WI38 (cell line): ENCODE results near the gene INSIG2.

ENCODE experiments used
- H3K4me3 ChIP-seq: 2 replicates; pipeline ENCODE4 v1.5.1; 2011; ENCODE audit warnings: low read depth, mild to moderate bottlenecking, control low read depth, low read length
- TF ChIP-seq, protein P1 (sequence below): IDR thresholded peaks from 2 replicates; pipeline ENCODE4 v1.5.1; 2012; ENCODE audit warnings: low read depth, mild to moderate bottlenecking, control low read depth, low read length

The INSIG2 gene

DNA sequence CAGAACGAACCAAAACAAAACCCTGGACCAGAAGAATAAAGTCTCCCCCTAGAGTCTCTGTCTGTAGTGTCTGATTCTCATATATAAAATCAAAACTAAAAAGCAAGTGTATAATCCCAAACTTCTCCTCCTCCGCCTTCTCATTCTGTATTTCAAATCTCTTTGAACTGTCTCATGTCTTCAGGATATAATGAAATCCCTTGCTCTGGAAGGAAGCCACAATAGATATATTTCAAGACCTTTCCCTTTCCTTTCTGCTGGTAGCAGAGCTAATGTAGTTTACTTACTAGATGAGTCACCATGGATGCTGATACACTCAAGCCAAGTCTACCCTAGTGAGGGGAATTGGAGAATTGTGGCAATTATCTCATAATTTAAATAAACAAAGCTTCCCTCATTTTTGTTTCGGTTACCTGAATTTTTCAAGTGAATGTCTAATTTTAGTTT lies 40.9 kb upstream of the INSIG2 start:
- TF ChIP-seq, protein P1, sequence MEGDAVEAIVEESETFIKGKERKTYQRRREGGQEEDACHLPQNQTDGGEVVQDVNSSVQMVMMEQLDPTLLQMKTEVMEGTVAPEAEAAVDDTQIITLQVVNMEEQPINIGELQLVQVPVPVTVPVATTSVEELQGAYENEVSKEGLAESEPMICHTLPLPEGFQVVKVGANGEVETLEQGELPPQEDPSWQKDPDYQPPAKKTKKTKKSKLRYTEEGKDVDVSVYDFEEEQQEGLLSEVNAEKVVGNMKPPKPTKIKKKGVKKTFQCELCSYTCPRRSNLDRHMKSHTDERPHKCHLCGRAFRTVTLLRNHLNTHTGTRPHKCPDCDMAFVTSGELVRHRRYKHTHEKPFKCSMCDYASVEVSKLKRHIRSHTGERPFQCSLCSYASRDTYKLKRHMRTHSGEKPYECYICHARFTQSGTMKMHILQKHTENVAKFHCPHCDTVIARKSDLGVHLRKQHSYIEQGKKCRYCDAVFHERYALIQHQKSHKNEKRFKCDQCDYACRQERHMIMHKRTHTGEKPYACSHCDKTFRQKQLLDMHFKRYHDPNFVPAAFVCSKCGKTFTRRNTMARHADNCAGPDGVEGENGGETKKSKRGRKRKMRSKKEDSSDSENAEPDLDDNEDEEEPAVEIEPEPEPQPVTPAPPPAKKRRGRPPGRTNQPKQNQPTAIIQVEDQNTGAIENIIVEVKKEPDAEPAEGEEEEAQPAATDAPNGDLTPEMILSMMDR, result no peak
- H3K4me3 ChIP-seq, result no peak overlapping the region

DNA sequence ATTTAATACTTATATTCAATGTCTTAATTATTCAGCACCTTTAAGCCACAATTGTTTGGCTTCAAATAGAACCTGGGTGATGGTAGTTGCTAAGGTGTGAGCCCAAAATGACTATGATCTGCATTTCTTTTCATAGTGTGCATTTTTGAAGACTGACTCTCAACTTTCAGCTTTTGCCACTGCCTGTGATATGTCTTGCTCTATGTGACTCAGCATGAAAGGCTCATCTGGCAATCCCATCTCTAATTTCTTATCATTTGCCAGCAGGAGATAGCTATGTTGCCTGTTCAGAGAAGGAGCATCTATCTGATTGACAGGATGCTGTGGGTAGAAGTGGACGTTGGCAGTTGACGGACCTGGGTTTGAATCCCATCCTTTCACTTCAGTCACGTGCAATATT lies 39.9 kb upstream of the INSIG2 start:
- H3K4me3 ChIP-seq, result no peak overlapping the region
- TF ChIP-seq, protein P1, result no peak

DNA sequence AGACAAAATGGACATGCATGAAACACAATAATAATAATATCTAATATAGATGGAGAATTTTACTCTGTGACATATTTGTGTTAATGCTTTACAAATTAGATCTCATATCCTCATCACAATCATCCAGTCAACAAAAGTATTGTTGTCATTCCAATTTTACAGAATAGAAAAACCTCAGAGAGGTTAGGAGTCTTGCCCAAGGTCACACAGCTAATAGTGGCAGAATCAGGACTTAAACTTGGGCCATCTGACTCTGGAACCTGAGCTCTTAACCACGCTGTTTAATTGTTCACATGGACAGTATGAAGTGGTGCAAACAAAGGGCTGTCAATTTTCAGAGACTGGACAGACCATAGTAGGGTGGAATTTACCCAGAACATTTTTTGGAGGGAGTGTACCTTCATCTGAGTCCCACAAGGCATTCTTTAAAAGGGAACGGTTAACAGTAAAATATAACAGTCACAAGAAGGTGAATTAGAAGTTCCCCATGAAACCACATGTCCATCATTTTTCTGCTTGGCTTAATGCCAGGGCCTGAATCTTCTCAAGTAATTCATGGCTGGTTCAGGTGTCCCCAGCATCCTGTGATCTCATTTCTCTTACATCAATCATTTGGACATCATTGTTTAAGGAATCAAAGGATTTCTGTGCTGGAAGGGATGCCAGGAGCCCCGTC lies 39.0 kb upstream of the INSIG2 start:
- TF ChIP-seq, protein P1, result no peak
- no peak overlapping the region for H3K4me3 ChIP-seq

DNA sequence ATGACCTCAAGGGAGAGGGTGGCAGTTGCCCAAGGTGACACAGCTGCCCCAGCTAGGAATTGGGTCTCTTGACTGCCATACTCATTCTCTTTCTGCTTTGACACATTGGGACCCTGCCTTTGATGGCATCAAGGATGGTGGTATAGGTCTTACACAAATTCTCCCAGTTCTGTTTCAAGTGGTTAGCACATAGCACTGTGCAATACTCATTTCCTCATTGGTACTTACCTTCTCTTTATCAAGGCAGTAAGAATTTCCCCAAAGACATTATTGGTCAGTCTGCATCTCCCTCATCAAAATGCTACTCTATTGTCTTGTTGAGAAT lies 38.5 kb upstream of the INSIG2 start:
- TF ChIP-seq, protein P1, result no peak
- no peak overlapping the region for H3K4me3 ChIP-seq

DNA sequence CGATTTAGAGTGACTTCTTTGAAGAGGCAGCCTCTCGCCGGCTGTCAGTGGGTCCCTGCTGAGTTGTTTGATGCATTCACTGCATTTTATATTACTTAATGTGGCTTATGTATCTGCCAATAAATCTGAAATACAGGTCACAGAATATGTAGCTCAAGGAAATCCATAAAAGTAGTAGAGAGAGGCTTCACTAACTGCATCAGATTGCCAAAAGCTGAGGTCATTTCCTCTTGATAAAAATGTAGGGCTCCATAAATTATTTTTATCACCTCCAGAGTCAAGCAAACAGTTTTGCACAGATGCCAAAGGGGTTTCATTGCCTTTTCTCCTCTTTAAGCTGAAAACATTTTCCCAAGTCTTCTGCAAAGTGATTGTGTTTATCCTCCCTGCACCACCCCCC lies 37.9 kb upstream of the INSIG2 start:
- no peak overlapping the region for H3K4me3 ChIP-seq
- TF ChIP-seq, protein P1, result no peak

DNA sequence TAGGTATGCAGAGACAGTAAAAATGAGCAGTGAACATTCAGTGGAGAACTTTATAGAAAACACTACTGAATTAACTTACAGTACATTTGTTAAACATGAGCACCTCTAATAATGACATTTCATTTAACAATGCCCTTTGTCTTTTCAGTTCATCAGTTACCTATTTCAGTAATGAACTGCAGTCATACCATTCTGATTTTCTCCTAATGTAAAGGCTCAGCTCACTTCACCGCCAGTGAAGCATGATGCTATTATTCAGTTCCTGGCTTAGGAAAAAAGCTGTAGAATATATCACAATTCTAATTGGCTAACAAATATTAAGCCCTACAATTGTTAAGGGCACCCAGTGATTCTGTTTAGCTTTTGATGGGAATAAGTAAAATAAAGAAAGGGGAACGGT lies 37.3 kb upstream of the INSIG2 start:
- TF ChIP-seq, protein P1, result no peak
- H3K4me3 ChIP-seq, result no peak overlapping the region

DNA sequence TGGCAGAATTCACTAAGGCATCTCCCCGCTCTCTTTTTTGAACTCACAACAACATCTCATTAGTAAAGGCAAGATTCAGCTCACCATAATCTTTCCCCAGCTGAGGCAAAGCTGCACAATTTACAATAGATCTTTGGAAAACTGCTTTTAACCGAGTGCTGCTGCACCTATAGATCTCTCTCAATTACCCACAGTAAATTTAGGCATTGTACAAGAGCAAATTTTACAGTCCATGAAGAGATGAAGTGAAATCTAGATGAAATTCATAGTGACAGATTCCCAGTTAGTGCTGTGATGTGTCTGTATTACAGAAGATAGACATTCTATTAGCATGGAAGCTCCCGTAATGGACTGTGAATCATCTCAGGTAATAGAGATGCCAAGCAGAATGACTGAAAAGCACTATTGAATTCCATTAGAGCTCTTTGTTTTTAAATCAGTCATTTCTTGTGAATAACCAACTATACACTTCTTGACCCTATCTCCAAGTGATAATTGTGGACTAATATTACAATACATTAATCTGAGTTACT lies 36.4 kb upstream of the INSIG2 start:
- H3K4me3 ChIP-seq, result no peak overlapping the region
- TF ChIP-seq, protein P1, result no peak
